CD4-positive, alpha-beta T cell treated with Interleukin-17A for 4 hours (primary cell): ENCODE results near the gene KBTBD6.
A peak's percentile ranks its signal among the peaks of the same experiment; 100 is the strongest.
"Not testable (repeated sequence)": the region's sequence is repeated elsewhere in the genome, so short reads cannot be mapped to it uniquely, and the experiment has no call there.

Experiments used
- DNase-seq: peaks from one replicate; pipeline ENCODE4 v3.0.0-alpha.2; 2020; ENCODE audit warnings: mixed read lengths

Gene KBTBD6, protein sequence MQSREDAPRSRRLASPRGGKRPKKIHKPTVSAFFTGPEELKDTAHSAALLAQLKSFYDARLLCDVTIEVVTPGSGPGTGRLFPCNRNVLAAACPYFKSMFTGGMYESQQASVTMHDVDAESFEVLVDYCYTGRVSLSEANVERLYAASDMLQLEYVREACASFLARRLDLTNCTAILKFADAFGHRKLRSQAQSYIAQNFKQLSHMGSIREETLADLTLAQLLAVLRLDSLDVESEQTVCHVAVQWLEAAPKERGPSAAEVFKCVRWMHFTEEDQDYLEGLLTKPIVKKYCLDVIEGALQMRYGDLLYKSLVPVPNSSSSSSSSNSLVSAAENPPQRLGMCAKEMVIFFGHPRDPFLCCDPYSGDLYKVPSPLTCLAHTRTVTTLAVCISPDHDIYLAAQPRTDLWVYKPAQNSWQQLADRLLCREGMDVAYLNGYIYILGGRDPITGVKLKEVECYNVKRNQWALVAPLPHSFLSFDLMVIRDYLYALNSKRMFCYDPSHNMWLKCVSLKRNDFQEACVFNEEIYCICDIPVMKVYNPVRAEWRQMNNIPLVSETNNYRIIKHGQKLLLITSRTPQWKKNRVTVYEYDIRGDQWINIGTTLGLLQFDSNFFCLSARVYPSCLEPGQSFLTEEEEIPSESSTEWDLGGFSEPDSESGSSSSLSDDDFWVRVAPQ

DNA sequence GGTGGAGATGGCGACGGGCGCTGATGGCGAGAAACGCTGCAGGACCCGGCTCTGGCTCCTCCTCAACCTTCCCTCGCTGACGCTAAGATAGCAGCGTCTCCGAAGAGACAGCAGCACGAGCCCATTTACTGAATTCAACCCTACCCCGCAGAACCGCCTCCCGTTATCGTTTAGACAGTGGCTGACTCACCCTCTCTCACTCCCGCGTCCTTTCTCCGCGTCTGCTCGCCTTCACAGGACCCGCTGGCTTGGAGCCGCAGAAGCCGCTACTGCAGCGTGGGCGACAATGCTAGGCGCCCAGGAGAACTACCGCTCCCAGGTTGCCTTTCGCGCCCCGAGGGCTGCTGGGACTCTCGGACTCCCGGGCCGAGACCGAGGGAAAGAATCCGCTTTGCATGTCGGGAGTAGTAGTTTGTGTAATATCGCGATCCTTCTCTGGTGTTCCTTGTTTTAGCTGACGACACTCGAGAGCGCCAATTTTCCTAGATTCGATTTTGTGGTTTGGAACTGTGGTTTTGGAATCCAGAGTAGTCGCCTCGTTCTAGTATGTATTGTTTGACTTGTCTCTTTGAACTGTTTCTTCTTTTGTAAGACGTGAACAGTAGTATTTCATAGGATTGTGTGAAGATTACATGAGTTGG, at the start of gene KBTBD6:
TSS of gene KBTBD6 (minus strand) at position 291 of the 641 bp plus-strand sequence. CDS start 291 bp downstream, outside the sequence.
- peak; percentile 92 for DNase-seq

DNA sequence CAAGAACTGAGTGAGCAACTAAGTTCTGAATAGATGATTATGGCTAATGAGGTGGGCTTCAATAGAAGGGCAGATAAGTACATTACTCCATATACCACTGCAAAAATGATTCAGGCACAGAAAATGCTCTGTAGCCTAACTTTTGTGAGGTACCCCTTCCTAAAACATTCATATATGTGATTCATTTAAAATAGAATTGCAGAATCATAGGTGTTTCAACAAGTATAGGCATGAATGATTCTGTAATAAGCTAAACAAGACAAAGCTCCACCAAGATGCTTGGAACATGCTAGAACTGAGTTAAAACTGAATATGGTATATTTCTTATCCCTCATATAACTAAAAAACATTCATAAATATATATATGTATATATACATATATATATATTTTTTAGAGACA, 49.6 kb upstream of the KBTBD6 start:
- DNase-seq = no peak

DNA sequence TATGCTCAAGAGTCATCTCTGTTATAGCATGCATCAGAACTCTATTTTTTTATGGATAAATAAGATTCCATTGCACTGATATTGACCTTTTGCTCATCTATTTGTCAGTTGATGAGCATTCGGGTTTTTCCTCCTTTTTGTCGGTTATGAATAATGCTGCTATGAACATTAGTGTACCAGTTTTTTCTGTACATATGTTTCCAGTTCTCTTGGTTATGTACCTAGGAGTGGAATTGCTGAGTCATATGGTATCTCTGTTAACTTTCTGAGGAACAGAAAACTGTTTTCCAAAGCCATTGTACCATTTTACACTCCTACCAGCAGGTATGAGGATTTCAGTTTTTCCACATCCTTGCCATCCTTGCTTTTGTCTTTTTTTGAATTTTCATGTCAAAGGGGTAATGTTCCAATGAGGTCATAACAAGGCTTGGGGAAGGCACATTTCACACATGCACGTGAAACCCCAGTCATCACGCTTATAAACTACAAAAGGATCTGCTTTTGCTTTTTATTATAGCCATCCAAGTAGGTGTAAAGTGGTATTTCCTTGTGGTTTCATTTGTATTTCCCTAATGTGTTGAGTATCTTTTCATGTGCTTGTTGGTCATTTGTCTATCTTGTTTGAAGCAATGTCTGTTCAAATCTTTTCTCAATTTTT, 47.1 kb upstream of the KBTBD6 start:
- no peak for DNase-seq

DNA sequence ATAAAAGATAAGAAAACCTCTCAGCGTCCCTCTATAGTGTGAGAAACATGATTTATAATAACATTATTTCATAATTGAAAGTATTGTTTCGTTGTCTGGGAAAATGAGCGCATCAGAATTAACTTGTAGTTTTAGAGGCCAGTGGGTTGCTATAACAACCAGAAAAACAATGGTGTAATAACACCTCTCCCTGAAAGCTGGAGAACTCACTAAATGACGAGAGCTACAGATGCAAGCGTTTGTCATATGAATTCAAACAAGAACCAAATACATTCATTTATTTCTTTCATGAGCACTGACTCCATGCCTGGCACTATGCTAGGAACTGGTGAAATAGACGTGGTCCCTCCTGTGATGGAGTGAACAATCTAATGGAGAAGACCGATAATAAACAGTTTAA, 45.4 kb upstream of the KBTBD6 start:
- no peak for DNase-seq

DNA sequence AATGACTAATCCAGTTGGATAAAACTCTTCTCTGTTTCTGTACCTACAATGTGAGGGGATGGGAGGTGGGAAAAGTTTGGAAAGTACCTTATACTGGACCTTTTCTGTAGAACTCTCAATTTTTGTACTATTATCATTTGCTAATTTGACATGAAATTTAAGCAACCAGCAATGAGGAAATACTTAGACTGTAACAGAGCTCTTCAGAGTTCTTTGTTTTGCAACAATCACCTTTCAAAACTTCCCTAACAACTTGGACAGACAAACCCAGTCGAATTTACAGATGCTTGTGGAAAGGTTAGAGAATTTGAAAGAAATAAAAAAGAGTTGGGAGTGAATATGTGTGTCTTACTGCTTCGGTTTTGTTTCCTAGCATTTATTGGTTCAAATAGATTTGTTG, 45.0 kb upstream of the KBTBD6 start:
- no peak for DNase-seq

DNA sequence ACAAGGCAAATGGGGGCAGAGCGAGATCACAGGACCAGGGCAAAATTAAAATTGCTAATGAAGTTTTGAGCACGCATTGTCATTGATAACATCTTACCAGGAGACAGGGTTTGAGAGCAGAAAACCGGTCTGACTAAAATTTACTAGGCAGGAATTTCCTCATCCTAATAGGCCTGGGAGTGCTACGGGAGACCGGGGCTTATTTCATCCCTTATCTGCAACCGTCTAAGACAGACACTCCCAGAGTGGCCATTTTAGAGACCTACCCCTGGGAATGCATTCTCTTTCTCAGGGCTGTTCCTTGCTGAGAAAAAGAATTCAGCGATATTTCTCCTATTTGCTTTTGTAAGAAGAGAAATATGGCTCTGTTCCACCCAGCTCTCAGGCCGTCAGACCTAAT, 43.0 kb upstream of the KBTBD6 start:
- not testable (repeated sequence) for DNase-seq

DNA sequence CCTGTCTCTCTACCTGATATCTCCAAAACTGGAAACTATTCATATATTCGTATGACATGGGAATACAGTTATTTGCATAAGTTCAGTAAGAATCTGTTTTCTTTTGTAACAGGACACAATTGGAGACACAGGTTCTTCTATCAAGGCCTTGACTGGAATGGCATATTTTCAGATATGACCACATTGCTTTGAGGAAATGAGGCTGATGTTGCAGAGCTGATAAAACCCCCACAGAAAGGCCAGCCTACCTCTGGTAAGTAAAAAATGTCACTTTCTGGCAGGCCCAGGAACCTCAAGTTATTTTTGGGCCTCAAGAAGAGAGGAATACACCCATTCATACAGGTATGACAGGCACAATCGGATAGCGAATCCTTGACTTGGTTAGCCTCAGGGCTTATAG, 29.5 kb upstream of the KBTBD6 start:
- no peak for DNase-seq

DNA sequence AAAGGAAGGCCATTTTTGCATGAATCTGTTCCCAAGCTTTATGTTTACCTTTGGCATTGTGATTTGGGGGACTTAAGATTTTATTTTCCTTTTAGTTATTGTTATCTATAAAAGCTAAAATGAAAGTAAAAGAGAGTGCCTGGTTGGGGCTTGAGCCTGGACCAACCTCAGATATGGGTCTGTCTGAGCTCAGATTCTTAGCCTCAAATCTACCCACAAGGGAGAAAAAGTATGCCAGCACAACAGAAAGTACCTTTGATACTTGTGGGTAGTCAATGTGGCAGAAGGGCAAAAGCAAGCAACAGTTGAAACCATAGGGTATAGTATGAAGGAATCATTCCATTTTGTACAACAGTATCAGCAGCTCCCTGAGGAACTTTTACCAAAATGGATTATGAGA, 26.6 kb upstream of the KBTBD6 start:
- DNase-seq = no peak

DNA sequence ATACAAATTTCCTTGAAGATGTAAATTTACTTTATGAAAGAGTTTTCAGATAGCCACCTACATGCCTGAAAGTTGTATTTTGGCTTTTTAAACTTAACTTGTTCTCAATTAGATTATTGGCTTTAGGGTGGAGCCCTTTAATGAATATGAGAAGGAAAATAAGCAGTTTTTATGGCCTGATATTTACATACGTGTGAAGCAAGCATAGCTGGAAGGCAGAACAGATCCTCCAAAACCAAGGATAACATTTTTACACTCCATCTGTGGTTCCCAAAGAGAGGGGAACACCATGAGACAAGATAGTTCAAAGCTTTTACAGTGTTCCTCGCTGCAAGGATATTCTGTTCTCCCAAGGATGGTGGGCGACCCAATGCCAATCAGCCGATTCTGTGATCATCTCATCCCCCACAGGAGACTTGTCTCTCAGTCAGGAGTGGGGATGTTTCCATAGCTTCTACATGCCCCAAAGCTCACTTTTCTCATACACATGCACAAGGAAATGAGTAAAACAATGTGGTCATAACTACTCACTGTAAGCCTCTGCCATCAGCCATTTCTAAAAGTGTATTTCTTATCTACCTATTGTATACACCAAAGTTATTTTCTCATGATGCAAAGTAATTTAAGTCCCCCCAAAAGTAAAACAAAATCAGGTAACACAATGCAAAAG, 24.6 kb upstream of the KBTBD6 start:
- no peak for DNase-seq

DNA sequence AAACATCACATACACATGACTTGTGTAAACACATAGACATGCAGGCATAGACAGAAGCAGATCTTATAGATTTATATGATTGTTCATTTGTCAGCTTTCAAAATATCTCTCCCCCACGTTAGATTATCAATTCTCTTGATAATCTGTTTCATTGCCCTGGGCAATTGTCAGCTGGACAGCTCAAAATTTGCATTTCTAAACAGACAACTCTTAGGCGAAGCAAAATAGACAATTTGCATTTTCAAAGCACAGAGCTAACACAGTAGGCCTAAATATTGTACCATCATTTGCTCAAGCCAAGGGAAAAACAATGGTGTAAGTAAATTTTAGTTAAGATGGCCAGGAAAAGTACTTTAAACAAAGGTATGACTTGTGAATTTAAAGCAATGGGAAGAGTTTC, 24.0 kb upstream of the KBTBD6 start:
- no peak for DNase-seq

DNA sequence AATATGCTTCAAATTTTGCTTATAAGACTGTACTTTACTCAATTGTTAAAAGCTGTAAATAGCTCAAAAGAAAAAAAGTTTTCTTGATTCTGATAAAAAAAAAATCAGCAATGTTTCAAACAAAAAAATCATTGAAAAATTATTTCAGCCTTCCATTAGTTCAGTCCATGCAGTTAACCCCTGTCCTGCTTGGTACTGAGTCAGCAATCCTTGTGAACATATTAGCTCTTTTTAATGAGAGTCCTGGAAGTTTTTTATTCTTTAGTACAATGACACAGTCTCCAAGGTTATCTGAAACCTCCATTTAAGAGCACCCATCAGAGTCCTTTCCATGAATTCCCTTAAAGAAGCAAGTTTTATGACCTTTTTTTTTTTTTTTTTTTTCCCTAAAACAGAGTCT, 21.4 kb upstream of the KBTBD6 start:
- no peak for DNase-seq

DNA sequence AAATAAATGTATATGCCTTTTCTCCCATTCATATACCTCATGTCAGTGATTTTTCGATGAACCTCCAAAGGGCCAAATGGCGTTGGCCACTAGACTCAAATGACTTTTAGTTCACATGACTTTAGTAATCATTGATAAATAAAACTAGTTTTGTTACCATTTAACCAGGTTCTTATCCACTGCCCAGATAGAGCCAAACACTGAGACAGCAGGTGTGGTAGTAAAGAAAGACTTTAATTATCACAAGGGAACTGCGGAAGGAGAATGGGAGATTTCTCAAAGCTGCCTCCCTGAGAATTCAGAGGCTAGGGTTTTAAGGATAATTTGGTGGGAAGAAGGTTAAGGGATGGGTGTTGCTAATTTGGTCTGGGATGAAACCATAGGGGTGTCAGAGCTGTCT, 19.4 kb upstream of the KBTBD6 start:
- no peak for DNase-seq

DNA sequence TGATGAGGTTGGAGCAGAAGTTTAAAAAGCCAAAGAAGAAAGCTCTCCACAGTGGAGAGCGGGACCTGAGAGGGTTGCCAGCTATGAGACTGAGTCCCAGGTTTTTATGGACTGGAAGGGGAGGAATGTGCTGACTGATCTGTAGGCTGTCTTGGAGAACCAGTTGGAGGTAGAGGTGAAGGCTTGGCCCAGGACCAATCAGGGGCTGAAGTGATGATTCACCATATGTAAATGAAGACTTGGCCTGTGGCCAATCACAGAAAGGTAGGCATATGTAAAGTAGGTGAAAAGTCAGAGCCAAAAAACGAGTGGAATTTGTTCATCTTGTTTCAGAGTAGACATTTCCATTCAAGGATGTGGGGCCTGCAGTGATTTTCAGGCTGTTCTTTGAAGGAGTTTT, 17.5 kb upstream of the KBTBD6 start:
- no peak for DNase-seq

DNA sequence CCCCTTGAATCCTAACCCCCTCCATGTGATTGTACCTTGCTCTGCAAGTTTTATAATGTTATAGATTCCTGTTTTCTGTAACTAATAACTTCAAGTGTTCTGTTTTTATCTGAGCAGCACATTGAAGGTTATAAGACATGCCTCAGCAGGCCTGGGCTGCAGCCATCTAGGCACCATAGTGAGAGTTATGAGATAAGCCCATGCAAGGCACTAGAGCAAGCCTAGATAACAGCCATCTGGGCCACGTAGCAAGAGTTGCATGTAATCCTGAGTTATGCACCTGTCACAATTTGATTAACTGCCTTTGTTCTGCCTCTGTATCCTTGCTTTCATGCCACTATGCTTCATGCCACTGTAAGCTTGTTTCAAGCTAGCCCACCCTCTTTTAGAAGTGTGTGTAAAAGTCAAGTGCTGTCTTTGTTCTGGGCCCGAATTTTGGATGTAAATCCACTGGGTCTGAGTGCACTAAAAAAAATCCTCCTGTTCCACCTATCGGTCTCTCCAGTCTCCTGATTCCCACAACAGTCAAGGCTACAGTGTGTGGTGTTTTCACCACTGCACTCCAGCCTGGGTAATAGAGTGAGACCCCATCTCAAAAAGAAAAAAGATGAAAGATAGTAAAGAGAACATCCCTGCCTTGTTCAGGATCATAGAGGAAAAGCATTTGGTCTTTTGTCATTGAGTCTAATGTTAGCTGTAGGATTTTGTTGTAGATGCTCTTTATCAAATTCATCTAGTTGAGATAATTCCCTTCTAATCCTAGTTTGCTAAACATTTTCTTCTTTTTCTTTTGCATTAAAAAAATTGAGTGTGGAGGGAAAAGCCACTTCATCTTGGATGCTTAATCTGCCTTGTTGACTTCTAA, 16.0 kb upstream of the KBTBD6 start:
- no peak for DNase-seq

DNA sequence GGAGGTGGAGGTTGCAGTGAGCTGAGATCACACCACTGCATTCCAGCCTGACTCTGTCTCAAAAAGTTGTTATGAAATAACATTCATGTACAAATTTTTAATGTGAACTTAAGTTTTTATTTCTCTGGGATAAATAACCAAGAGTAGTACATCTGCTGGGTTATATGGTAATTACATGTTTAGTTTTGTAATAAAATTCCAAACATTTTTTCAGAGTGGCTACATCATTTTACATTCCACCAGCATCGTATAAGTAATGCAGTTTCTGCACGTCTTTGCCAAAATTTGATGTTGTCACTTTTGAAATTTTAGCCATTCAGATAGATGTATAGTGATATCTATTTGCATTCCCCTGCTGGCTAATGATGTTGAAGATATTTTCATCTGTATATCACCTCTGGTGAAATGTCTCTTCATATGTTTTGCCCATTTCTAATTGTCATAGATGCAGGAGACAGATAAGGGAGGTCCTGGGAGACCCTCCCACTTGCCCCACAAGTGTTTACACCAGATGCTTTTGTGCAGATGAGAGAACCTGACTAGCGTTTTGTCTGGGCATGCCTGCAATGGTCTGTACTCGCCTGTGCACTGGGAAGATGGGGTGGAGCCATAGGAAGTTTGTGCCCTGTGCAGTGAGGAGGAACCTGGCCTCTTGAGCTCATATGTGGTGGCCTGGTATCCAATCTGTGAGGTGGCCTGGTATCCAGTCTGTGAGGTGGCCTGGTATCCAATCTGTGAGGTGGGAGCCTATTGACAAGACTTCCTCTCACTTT, 12.7 kb upstream of the KBTBD6 start:
- no peak for DNase-seq

DNA sequence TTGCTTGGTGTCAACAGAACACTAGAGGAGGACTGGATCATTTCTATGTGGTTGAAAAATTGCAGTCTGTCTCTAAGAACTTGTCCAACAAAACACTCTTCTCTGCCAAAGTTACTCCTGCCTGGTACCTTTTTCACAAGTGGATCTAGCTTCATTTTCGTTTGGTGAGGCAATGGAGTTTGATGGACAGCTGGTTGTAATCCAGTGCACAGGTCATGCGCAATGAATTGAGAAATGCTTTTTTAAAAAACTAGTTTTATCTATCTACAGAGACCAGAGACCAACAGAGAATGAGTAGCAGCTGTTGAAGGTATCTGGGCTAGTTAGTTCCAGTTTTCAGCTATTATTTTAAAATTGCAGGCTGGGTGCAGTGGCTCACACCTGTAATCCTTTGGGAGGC, 12.0 kb upstream of the KBTBD6 start:
- DNase-seq = no peak

DNA sequence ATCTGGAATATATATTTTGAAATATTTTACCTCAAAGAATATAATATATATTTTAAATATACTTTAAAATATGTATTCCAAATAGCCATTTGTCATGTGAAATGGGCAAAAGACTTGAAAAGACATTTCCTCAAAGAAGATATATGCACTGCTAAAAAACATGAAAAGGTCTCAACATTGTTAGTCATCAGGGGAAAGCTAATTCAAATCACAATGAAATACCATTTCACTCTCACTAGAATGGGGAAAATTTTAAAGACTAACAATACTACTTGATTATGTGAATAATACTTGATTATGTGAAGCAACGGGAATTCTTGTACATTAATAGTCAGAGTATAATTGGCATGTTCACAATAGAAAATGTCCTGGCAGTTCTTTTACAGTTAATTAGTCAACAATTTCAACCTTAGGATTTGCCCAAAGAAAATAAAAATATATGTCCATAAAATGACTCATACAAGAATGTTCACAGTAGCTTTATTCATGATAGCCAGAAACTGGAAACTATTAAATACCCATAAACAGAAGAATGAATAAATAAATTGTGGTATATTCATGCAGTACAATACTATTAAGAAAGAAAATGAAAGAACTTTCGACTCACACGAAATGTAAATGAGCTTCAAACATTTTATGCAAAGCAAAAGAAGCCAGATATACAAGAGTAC, 6.8 kb upstream of the KBTBD6 start:
- no peak for DNase-seq

DNA sequence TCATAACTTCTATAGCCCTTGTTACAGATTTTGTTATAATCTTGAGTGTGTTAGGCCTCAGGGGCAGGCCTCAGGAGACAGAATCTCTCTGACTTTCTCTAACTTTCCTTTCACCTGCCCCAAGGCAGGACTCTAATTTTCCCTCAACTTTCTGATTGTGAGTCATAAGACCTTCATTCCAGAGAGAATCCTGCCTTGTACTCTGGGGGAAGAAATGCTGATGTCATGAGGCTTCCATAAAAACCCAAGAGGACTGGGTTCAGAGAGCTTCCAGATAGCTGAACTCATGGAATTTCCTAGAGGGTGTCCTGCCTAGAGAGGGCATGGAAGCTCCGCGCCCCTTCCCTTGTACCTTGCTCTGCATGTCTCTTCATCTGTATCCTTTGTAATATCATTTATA, 5.3 kb upstream of the KBTBD6 start:
- DNase-seq = no peak

DNA sequence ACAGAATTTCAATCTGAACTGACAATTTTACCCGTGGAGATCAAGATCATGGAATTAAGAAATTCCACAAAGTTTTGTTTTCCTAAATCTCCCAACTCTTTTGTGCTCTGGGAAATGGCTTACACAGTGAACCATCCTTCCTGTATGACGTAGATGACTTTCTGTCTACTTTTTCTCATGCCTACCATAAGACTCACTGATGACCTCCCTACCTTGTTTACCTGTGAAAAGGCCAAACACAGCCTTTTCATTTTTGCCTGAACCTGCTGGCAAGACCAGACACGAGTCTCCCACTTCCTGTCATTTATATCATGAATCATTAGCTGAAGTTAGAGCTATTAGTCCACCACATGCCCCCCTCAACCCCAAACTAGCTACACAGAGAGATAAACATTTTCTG, 4.6 kb upstream of the KBTBD6 start:
- no peak for DNase-seq

DNA sequence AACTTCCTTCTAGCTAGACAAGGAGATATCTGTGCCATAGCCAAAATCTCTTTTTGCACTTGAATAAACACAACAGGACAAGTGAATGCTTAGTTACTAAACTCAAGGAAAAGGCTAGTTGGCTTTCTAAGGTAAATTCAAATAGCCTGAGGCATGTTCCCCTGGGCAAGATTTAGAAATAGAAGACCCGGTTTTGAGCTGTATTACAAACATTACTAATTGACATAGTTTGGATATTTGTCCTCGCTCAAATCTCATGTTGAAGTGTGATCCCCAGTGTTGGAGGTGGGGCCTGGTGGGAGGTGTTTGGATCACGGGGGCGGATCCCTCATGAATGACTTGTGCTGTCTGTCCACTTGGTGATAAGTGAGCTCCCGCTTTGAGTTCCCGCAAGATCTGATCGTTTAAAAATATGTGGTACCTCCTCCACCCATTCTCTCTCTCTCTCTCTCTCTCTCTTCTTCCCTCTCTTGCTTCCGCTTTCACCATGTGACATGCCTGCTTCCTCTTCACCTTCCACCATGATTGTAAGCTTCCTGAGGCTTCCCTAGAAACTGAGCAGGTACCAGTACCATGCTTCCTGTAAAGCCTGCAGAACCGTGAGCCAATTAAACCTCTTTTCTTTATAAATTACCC, 3.9 kb upstream of the KBTBD6 start:
- no peak for DNase-seq
